ENCODE results near the gene CLCN5.
"Not testable (repeated sequence)": the region's sequence is repeated elsewhere in the genome, so short reads cannot be mapped to it uniquely, and the experiment has no call there.

The CLCN5 gene

GRCh38 chrX:50025591-50025990 is 103.2 kb downstream of the CLCN5 start:
- not testable (repeated sequence) for H3K4me3 ChIP-seq (ENCODE audit: low read length in 2 of 2); H3K4me1 ChIP-seq (ENCODE audit: control insufficient read depth in 2 of 2, insufficient read depth in 2 of 2, low read length in 2 of 2); H3K27ac ChIP-seq (ENCODE audit: low read depth in 2 of 2, low read length in 2 of 2); H3K9ac ChIP-seq (ENCODE audit: low read depth in 1 of 2, low read length in 2 of 2); H3K9me3 ChIP-seq (ENCODE audit: control insufficient read depth in 2 of 2, low read length in 2 of 2); H3K27me3 ChIP-seq (ENCODE audit: control insufficient read depth in 2 of 2, insufficient read depth in 2 of 2, low read length in 2 of 2); H3K36me3 ChIP-seq (ENCODE audit: control insufficient read depth in 2 of 2, insufficient read depth in 2 of 2, low read length in 2 of 2)

DNA sequence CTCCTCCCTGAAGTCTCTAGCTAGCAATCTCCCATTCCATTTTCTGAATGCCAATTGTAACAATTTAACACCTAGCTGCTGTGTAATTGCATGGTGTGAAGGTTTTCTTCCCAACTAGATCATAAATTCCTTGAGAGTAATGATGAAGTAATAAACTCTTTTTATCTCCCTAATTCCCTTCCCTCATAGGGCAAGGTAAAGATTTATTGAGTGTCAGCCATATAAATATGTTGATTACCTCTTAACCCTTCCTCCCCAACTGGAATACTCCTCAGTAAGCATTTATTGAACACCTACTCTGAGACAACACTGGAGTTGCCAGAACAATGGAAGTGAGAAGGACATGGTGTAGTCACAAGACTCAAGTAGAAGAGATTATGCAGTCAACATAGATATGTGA is 112.7 kb downstream of the CLCN5 start:
- Histone ChIP-seq H3K36me3 (ENCODE audit: control insufficient read depth in 2 of 2, insufficient read depth in 2 of 2, low read length in 2 of 2) (no peaks in the 10 kb centered on the region), H3K27ac (ENCODE audit: low read depth in 2 of 2, low read length in 2 of 2) (no peak overlapping the region), H3K9me3 (ENCODE audit: control insufficient read depth in 2 of 2, low read length in 2 of 2) (no peaks in the 10 kb centered on the region), H3K9ac (ENCODE audit: low read depth in 1 of 2, low read length in 2 of 2) (no peak overlapping the region), H3K27me3 (ENCODE audit: control insufficient read depth in 2 of 2, insufficient read depth in 2 of 2, low read length in 2 of 2) (no peaks in the 10 kb centered on the region), H3K4me3 (ENCODE audit: low read length in 2 of 2) (no peak overlapping the region), H3K4me1 (ENCODE audit: control insufficient read depth in 2 of 2, insufficient read depth in 2 of 2, low read length in 2 of 2) (no peaks in the 10 kb centered on the region)

DNA sequence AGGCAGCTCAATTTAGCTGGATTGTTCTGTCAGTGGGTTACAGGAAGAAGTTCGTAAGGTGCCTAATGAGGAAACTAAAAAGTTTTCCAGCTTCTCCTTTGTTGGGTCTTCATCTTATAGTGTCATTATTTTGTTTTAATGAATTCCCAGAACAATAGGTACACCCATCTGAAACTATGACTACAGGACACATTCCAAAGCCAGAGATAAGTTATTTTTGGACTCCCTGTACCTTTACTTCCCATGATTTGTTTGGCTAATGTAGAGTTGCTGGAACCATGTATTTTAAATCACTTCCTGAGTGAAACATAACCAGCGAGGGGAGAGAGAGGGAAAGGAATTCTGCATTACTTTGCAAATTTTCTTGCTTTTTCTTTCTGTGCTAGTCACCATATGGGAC is 114.0 kb downstream of the CLCN5 start:
- H3K4me3 ChIP-seq (ENCODE audit: low read length in 2 of 2), result no peak overlapping the region

DNA sequence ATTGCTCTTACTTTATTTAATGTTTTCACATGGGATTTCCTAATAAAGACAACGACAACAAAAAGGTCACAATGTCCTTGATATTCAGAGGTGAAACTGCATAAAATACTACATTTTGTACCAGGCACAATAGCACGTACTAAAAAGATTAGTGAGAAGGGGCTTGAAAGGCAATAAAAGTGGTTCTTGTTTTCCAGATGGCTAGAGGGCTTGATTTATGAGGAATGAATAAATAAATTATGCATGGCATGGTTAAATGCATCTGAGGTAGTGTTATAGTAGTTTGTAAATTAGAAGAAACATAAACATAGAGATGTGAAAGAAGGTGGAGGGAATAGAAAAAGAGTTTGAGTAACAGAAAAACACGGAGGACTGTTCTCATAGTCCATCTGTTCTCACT is 123.4 kb downstream of the CLCN5 start:
- Histone ChIP-seq H3K4me3 (ENCODE audit: low read length in 2 of 2) (no peak overlapping the region), H3K36me3 (ENCODE audit: control insufficient read depth in 2 of 2, insufficient read depth in 2 of 2, low read length in 2 of 2) (no peaks in the 10 kb centered on the region), H3K27ac (ENCODE audit: low read depth in 2 of 2, low read length in 2 of 2) (no peak overlapping the region), H3K9me3 (ENCODE audit: control insufficient read depth in 2 of 2, low read length in 2 of 2) (no peaks in the 10 kb centered on the region), H3K4me1 (ENCODE audit: control insufficient read depth in 2 of 2, insufficient read depth in 2 of 2, low read length in 2 of 2) (no peaks in the 10 kb centered on the region), H3K9ac (ENCODE audit: low read depth in 1 of 2, low read length in 2 of 2) (no peak overlapping the region), H3K27me3 (ENCODE audit: control insufficient read depth in 2 of 2, insufficient read depth in 2 of 2, low read length in 2 of 2) (no peaks in the 10 kb centered on the region)

More for the DNA sequence above, 114.0 kb downstream of the CLCN5 start:
- Histone ChIP-seq H3K9ac (ENCODE audit: low read depth in 1 of 2, low read length in 2 of 2) (no peak overlapping the region), H3K36me3 (ENCODE audit: control insufficient read depth in 2 of 2, insufficient read depth in 2 of 2, low read length in 2 of 2) (no peaks in the 10 kb centered on the region), H3K4me1 (ENCODE audit: control insufficient read depth in 2 of 2, insufficient read depth in 2 of 2, low read length in 2 of 2) (no peaks in the 10 kb centered on the region), H3K27me3 (ENCODE audit: control insufficient read depth in 2 of 2, insufficient read depth in 2 of 2, low read length in 2 of 2) (no peaks in the 10 kb centered on the region), H3K27ac (ENCODE audit: low read depth in 2 of 2, low read length in 2 of 2) (no peak overlapping the region), H3K9me3 (ENCODE audit: control insufficient read depth in 2 of 2, low read length in 2 of 2) (no peaks in the 10 kb centered on the region)

DNA sequence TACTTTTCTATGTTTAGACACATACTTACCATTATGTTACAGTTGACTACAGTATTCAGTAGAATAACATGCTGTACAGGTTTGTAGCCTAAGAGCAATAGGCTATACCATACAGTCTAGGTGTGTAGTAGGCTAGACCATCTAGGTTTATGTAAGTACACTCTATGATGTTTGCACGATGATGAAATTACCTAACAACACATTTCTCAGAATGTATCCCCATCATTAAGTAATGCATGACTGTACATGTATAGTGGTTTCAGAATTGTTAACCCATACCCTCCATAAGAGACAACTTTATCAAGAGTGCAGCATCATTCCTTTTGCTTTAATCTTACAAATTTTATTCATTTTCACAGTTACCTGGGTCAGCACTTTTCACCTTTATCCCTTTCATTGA is 126.8 kb downstream of the CLCN5 start:
- Histone ChIP-seq H3K9me3 (ENCODE audit: control insufficient read depth in 2 of 2, low read length in 2 of 2) (no peaks in the 10 kb centered on the region), H3K27me3 (ENCODE audit: control insufficient read depth in 2 of 2, insufficient read depth in 2 of 2, low read length in 2 of 2) (no peaks in the 10 kb centered on the region), H3K4me1 (ENCODE audit: control insufficient read depth in 2 of 2, insufficient read depth in 2 of 2, low read length in 2 of 2) (no peaks in the 10 kb centered on the region), H3K9ac (ENCODE audit: low read depth in 1 of 2, low read length in 2 of 2) (no peak overlapping the region), H3K36me3 (ENCODE audit: control insufficient read depth in 2 of 2, insufficient read depth in 2 of 2, low read length in 2 of 2) (no peaks in the 10 kb centered on the region), H3K27ac (ENCODE audit: low read depth in 2 of 2, low read length in 2 of 2) (no peak overlapping the region), H3K4me3 (ENCODE audit: low read length in 2 of 2) (no peak overlapping the region)

DNA sequence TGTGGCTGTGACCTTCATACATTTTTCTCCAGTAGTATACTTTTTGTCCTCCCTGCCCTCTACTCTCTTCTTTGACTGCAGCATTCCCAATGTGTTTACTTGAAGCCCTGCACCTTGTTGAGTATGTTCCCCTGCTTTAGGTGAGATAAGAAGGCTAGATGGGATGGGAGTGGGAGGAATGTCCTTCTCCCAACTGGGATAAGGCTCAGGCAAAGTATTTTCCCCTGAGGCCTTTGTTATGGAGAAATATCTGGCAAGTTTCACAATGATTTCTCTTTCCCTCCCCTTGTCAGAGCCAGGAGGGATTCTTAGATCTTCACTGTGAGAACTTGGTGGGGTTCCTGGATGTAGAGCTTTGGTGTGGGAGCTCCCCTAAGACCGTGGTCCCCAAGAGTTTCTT is 131.8 kb downstream of the CLCN5 start:
- Histone ChIP-seq H3K27me3 (ENCODE audit: control insufficient read depth in 2 of 2, insufficient read depth in 2 of 2, low read length in 2 of 2) (peaks cover 0 to 3% of the 10 kb centered on the region in 2 donors), H3K27ac (ENCODE audit: low read depth in 2 of 2, low read length in 2 of 2) (no peak overlapping the region)

GRCh38 chrX:50066318-50066937 is 144.0 kb downstream of the CLCN5 start:
- no peaks in the 10 kb centered on the region for H3K36me3 ChIP-seq (ENCODE audit: control insufficient read depth in 2 of 2, insufficient read depth in 2 of 2, low read length in 2 of 2)
- H3K9ac ChIP-seq (ENCODE audit: low read depth in 1 of 2, low read length in 2 of 2), result no peak overlapping the region
- no peaks in the 10 kb centered on the region for H3K27me3 ChIP-seq (ENCODE audit: control insufficient read depth in 2 of 2, insufficient read depth in 2 of 2, low read length in 2 of 2)
- H3K4me3 ChIP-seq (ENCODE audit: low read length in 2 of 2), result no peak overlapping the region
- H3K9me3 ChIP-seq (ENCODE audit: control insufficient read depth in 2 of 2, low read length in 2 of 2), result no peaks in the 10 kb centered on the region
- no peak overlapping the region for H3K27ac ChIP-seq (ENCODE audit: low read depth in 2 of 2, low read length in 2 of 2)
- peaks cover 0 to 3% of the 10 kb centered on the region in 2 donors for H3K4me1 ChIP-seq (ENCODE audit: control insufficient read depth in 2 of 2, insufficient read depth in 2 of 2, low read length in 2 of 2)

More for the DNA sequence above, 131.8 kb downstream of the CLCN5 start:
- no peaks in the 10 kb centered on the region for H3K36me3 ChIP-seq (ENCODE audit: control insufficient read depth in 2 of 2, insufficient read depth in 2 of 2, low read length in 2 of 2)
- no peaks in the 10 kb centered on the region for H3K9me3 ChIP-seq (ENCODE audit: control insufficient read depth in 2 of 2, low read length in 2 of 2)
- no peak overlapping the region for H3K4me3 ChIP-seq (ENCODE audit: low read length in 2 of 2)
- H3K4me1 ChIP-seq (ENCODE audit: control insufficient read depth in 2 of 2, insufficient read depth in 2 of 2, low read length in 2 of 2), result no peaks in the 10 kb centered on the region
- H3K9ac ChIP-seq (ENCODE audit: low read depth in 1 of 2, low read length in 2 of 2), result no peak overlapping the region

DNA sequence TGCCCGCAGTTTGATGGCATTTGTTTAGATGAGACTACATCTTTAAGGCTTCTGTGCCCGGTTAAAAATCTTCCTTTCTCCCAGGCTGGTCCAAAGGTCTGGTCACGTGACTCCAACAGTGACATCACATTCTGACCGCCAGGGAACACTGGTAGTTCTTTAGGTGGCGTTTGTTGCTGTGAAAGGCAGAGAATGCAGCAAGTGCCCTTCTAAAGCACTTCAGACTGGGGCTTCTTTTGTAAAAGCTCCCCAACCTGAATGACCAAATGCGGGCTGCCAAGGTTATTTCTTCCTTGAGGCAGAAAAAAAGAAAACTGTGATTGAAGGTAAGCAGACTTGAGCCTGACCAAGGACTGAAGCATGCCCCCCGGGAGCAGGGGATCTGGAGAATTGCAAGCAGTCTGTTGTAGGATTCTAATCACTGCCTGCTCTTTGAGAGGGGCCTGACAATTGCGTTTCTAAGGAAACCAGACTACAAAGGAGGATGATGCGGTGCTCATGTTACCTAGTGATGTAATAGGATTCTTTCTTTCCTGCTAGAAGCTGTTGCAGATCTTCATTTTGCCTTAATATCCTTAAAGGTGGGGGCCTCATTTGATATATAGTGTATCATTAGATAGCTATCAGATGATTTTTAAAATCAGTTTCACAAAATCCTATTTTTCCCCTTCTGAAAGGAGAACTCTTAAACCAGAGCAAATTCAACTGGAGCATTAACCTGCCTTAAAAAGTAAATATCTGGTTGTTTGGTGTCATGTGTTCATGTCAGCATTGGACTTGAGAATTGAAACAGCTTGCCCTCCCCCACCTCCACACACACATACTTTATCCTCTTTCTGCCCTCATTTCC is 145.3 kb downstream of the CLCN5 start:
- Histone ChIP-seq H3K36me3 (ENCODE audit: control insufficient read depth in 2 of 2, insufficient read depth in 2 of 2, low read length in 2 of 2) (no peaks in the 10 kb centered on the region), H3K4me1 (ENCODE audit: control insufficient read depth in 2 of 2, insufficient read depth in 2 of 2, low read length in 2 of 2) (peaks cover 0 to 3% of the 10 kb centered on the region in 2 donors), H3K27me3 (ENCODE audit: control insufficient read depth in 2 of 2, insufficient read depth in 2 of 2, low read length in 2 of 2) (no peaks in the 10 kb centered on the region), H3K4me3 (ENCODE audit: low read length in 2 of 2) (no peak overlapping the region), H3K9ac (ENCODE audit: low read depth in 1 of 2, low read length in 2 of 2) (no peak overlapping the region), H3K9me3 (ENCODE audit: control insufficient read depth in 2 of 2, low read length in 2 of 2) (no peaks in the 10 kb centered on the region), H3K27ac (ENCODE audit: low read depth in 2 of 2, low read length in 2 of 2) (no peak overlapping the region)

DNA sequence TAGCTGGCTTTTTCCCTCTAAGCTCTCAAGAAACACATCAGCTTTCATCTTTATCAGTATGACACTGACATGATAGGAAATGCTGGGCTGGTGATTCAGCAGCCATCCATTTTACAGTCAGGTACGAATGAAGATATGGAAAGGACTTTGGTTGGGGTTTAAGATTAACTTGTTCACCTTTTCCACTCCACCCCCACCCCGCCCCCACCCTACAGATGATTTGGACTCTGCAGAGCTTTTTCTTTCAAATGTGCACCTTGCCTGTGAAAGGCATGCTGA is 145.8 kb downstream of the CLCN5 start:
- Histone ChIP-seq H3K4me1 (ENCODE audit: control insufficient read depth in 2 of 2, insufficient read depth in 2 of 2, low read length in 2 of 2) (peaks cover 0 to 3% of the 10 kb centered on the region in 2 donors), H3K9ac (ENCODE audit: low read depth in 1 of 2, low read length in 2 of 2) (no peak overlapping the region), H3K36me3 (ENCODE audit: control insufficient read depth in 2 of 2, insufficient read depth in 2 of 2, low read length in 2 of 2) (no peaks in the 10 kb centered on the region), H3K4me3 (ENCODE audit: low read length in 2 of 2) (no peak overlapping the region), H3K27me3 (ENCODE audit: control insufficient read depth in 2 of 2, insufficient read depth in 2 of 2, low read length in 2 of 2) (no peaks in the 10 kb centered on the region), H3K27ac (ENCODE audit: low read depth in 2 of 2, low read length in 2 of 2) (no peak overlapping the region), H3K9me3 (ENCODE audit: control insufficient read depth in 2 of 2, low read length in 2 of 2) (no peaks in the 10 kb centered on the region)

DNA sequence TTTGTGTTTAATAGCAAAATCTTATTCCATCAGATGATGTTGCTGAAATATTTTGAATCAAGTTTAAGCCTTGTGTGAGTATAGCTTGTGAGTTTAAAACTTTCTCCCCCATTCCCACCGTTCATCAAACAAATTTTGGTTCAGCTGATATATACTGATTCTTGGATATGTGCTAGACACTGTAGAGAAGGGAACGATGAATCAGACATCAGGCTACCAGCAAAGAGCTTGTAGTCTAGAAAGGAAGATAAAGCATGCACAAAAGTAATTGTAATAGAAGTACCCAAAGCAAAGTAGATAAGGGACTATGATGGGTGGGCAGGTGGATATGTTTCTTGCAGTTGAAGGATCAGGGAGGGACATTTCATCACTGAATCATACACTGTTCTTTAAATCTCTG is 146.5 kb downstream of the CLCN5 start:
- Histone ChIP-seq H3K36me3 (ENCODE audit: control insufficient read depth in 2 of 2, insufficient read depth in 2 of 2, low read length in 2 of 2) (no peaks in the 10 kb centered on the region), H3K9ac (ENCODE audit: low read depth in 1 of 2, low read length in 2 of 2) (no peak overlapping the region), H3K4me3 (ENCODE audit: low read length in 2 of 2) (no peak overlapping the region), H3K9me3 (ENCODE audit: control insufficient read depth in 2 of 2, low read length in 2 of 2) (no peaks in the 10 kb centered on the region), H3K27me3 (ENCODE audit: control insufficient read depth in 2 of 2, insufficient read depth in 2 of 2, low read length in 2 of 2) (no peaks in the 10 kb centered on the region), H3K4me1 (ENCODE audit: control insufficient read depth in 2 of 2, insufficient read depth in 2 of 2, low read length in 2 of 2) (peaks cover 0 to 3% of the 10 kb centered on the region in 2 donors), H3K27ac (ENCODE audit: low read depth in 2 of 2, low read length in 2 of 2) (no peak overlapping the region)

Data from mucosa of rectum (tissue), 2 donors.